ENCODE results near the gene GALNT12. TPM values are rescaled to one million over a fixed set of nuclear protein-coding genes. Genes with fewer than 3 reads are reported as not detected.

The GALNT12 gene
- total RNA-seq, 2 donors from 2014 or later = 69.6 to 145 TPM

GRCh38 chr9:98830554-98830953 lies 23.1 kb downstream of the GALNT12 start:
- Histone ChIP-seq H3K4me3 (no peak overlapping the region), H3K9me3 (no peaks in the 10 kb centered on the region), H3K9ac (ENCODE audit: low read depth in 2 of 2, low read length in 2 of 2) (no peak overlapping the region), H3K27me3 (no peaks in the 10 kb centered on the region), H3K36me3 (no peaks in the 10 kb centered on the region), H3K4me1 (no peaks in the 10 kb centered on the region), H3K27ac (no peak overlapping the region)
- no peak for DNase-seq
- TF ChIP-seq CTCF (IDR thresholded peaks at IDR 0.05) = no peak
- intact Hi-C loops (cut with DNase I) = no loop called here

GRCh38 chr9:98831696-98832095 lies 24.2 kb downstream of the GALNT12 start:
- intact Hi-C loops (cut with DNase I) = no loop called here
- Histone ChIP-seq H3K4me1 (no peaks in the 10 kb centered on the region), H3K27me3 (no peaks in the 10 kb centered on the region), H3K4me3 (no peak overlapping the region), H3K36me3 (no peaks in the 10 kb centered on the region), H3K27ac (no peak overlapping the region), H3K9me3 (no peaks in the 10 kb centered on the region), H3K9ac (ENCODE audit: low read depth in 2 of 2, low read length in 2 of 2) (no peak overlapping the region)
- no peak for DNase-seq
- no peak for TF ChIP-seq CTCF (IDR thresholded peaks at IDR 0.05)

- Histone ChIP-seq H3K9ac (ENCODE audit: low read depth in 2 of 2, low read length in 2 of 2) (no peak overlapping the region), H3K27ac (no peak overlapping the region), H3K27me3 (no peaks in the 10 kb centered on the region), H3K36me3 (no peaks in the 10 kb centered on the region), H3K9me3 (no peaks in the 10 kb centered on the region), H3K4me3 (no peak overlapping the region), H3K4me1 (no peaks in the 10 kb centered on the region)
- no peak for TF ChIP-seq CTCF (IDR thresholded peaks at IDR 0.05)
- intact Hi-C loops (cut with DNase I) = no loop called here
- no peak for DNase-seq
These were observed 25.3 kb downstream of the GALNT12 start for GRCh38 chr9:98832768-98833089.

- Histone ChIP-seq H3K4me1 (no peaks in the 10 kb centered on the region), H3K9me3 (no peaks in the 10 kb centered on the region), H3K4me3 (no peak overlapping the region), H3K9ac (ENCODE audit: low read depth in 2 of 2, low read length in 2 of 2) (no peak overlapping the region), H3K27ac (no peak overlapping the region), H3K36me3 (no peaks in the 10 kb centered on the region), H3K27me3 (no peaks in the 10 kb centered on the region)
- no peak for TF ChIP-seq CTCF (IDR thresholded peaks at IDR 0.05)
- intact Hi-C loops (cut with DNase I) = no loop called here
- no peak for DNase-seq
These were observed 25.9 kb downstream of the GALNT12 start for GRCh38 chr9:98833090-98833956.

- TF ChIP-seq CTCF (IDR thresholded peaks at IDR 0.05) = no peak
- Histone ChIP-seq H3K4me1 (no peaks in the 10 kb centered on the region), H3K36me3 (no peaks in the 10 kb centered on the region), H3K9ac (ENCODE audit: low read depth in 2 of 2, low read length in 2 of 2) (no peak overlapping the region), H3K27me3 (no peaks in the 10 kb centered on the region), H3K27ac (no peak overlapping the region), H3K9me3 (no peaks in the 10 kb centered on the region), H3K4me3 (no peak overlapping the region)
- DNase-seq = no peak
- intact Hi-C loops (cut with DNase I) = no loop called here
These were observed 26.9 kb downstream of the GALNT12 start for GRCh38 chr9:98834386-98834785.

All from colonic mucosa (tissue), 4 donors.